Adipose tissue (tissue), 3 donors: ENCODE results near the gene CXorf51B. TPM values are rescaled to one million over a fixed set of nuclear protein-coding genes. Genes with fewer than 3 reads are reported as not detected.
"Not testable (repeated sequence)": the region's sequence is repeated elsewhere in the genome, so short reads cannot be mapped to it uniquely, and the experiment has no call there.

Experiments
- H3K27ac ChIP-seq: one replicate; pipeline ENCODE4 v1.5.1; 2013; ENCODE audit warnings: low read depth, low read length
- WGBS, 3 donors: extraction: QIAGEN DNeasy Blood & Tissue Kit; methylation state at CpG; one replicate each; pipeline ENCODE4 v1.1.7; 2013; 5-methylcytosine and 5-hydroxymethylcytosine counted together
- polyA plus RNA-seq, 3 donors: library from polyadenylated mRNA; stranded (reverse); fragments of 200-250 nt; gene quantifications; one replicate each; pipeline ENCODE4 v1.2.3, GENCODE V29; 2013
- donor health status: healthy with polysubstance abuse.
- donor health status: Bipolar disorder and iron deficiency.
- donor health status: healthy.

CXorf51B gene
- polyA plus RNA-seq: not detected

DNA sequence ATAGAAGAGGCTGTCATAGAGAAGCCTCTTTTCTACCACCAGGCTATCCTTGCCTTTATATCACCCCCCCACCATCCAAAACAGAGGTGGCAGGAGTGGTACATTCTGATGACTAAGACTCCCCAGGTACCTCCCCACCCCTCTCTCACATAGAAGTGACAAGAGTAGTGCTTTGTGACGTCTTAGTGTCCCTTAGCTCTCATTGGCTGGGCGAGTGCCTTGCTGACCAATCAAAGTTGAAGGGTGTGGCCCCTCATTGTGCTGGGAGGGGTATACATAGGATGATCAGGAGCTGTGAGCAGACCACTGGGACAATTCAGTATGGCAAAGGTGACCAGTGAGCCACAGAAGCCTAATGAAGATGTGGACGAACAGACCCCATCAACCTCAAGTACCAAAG lies at the start of gene CXorf51B:
Gene CXorf51B, plus strand, starts transcription at position 301 of the 400 bp plus-strand sequence. Its CDS starts 21 bp downstream, at position 322.
- H3K27ac ChIP-seq: not testable (repeated sequence)
- WGBS, 3 donors: no CpG with 5 or more reads among the region's 3 CpGs

DNA sequence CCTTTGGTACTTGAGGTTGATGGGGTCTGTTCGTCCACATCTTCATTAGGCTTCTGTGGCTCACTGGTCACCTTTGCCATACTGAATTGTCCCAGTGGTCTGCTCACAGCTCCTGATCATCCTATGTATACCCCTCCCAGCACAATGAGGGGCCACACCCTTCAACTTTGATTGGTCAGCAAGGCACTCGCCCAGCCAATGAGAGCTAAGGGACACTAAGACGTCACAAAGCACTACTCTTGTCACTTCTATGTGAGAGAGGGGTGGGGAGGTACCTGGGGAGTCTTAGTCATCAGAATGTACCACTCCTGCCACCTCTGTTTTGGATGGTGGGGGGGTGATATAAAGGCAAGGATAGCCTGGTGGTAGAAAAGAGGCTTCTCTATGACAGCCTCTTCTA lies 5.1 kb downstream of the CXorf51B start, which contains the start of gene CXorf51A:
Gene CXorf51A, minus strand, starts transcription at position 101 of the 400 bp plus-strand sequence. Its CDS starts 21 bp downstream, at position 80.
- H3K27ac ChIP-seq: not testable (repeated sequence)
- no CpG with 5 or more reads among the region's 3 CpGs for WGBS, 3 donors

DNA sequence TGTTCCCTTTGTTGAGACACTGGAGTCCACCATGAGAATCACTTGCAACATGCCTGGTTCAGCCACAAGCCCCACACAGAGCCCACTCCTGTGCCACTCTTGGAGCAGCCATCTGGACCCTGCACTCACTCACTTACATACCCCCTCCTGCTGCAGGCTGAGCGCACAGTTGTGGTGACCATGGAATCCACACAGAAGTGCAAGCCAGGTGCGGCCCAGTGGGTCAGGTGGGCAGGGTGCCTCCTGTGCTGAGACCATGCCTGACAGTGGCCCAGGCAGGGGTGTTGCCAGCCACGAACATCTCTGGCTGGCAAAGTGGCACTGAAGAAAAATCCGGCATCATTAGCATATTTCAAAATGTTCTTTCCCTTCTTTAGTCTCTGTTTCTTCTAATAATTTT lies 22.4 kb downstream of the CXorf51B start:
- 80 to 100% (median 86%) methylated on average over 3 to 4 of the region's 4 CpGs for WGBS, 3 donors
- H3K27ac ChIP-seq: no peak overlapping the region

DNA sequence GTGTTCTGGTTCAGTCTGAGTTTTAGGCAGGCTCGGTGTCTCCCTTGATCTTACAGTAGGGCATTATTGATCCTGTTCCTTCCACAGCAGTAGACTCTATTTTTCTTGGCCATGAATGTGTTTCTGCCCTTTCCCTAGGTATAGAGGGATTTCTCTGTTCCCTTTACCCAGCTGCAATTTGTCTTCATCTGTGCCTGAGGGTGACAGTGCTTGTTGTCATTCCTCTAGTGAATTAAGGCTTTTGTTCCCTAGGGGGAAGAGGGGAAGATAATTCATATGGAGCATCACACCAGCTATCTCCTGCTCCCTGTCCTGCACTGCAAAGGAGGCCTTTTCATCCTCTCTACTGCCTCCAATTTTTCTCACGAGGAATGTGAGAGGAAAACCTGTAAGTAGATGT lies 44.7 kb downstream of the CXorf51B start:
- WGBS, 3 donors: 34 to 56% (median 54%) methylated on average over 2 of the region's 2 CpGs
- no peak overlapping the region for H3K27ac ChIP-seq

Other genes starting within 250 kb of the CXorf51B start
- gene CXorf51A, start 5.0 kb downstream of the CXorf51B start, polyA plus RNA-seq: not detected